Retinal pigment epithelial cell (primary cell): ENCODE measurements around the gene BBS5.
"Not testable (repeated sequence)": the region's sequence is repeated elsewhere in the genome, so short reads cannot be mapped to it uniquely, and the experiment has no call there.

Source experiments
- DNase-seq: peaks from one replicate; pipeline ENCODE4 v3.0.0-alpha.2; 2010; ENCODE audit warnings: low read depth
- H3K4me3 ChIP-seq: 2 replicates; pipeline ENCODE4 v1.5.1; 2011; ENCODE audit warnings: mild to moderate bottlenecking, low read length, control low read depth, moderate library complexity
- TF ChIP-seq, protein P1 (sequence below): conservative IDR thresholded peaks from 2 replicates; pipeline ENCODE4 v1.5.1; 2011; ENCODE audit warnings: low read depth, low read length, control low read depth, inconsistent platforms

BBS5 gene

DNA sequence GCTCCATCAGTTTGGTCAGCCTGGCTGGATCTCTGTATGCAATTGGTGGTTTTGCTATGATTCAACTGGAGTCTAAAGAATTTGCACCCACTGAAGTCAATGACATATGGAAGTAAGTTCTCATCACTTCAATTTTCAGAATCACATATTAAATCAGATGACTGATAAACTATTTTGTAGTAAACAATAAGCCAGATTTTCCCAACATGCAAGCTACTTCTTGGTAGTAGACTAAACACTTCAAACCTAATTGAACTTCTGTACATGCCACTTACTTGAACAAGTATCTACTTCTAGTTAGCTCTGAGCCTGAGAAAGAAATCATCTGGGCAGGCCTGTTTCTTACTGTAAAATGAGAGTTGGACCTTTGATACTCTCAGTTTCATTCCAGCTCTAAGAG, 41.6 kb downstream of the BBS5 start:
- no peak for DNase-seq
- TF ChIP-seq, protein P1, sequence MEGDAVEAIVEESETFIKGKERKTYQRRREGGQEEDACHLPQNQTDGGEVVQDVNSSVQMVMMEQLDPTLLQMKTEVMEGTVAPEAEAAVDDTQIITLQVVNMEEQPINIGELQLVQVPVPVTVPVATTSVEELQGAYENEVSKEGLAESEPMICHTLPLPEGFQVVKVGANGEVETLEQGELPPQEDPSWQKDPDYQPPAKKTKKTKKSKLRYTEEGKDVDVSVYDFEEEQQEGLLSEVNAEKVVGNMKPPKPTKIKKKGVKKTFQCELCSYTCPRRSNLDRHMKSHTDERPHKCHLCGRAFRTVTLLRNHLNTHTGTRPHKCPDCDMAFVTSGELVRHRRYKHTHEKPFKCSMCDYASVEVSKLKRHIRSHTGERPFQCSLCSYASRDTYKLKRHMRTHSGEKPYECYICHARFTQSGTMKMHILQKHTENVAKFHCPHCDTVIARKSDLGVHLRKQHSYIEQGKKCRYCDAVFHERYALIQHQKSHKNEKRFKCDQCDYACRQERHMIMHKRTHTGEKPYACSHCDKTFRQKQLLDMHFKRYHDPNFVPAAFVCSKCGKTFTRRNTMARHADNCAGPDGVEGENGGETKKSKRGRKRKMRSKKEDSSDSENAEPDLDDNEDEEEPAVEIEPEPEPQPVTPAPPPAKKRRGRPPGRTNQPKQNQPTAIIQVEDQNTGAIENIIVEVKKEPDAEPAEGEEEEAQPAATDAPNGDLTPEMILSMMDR: no peak
- no peak overlapping the region for H3K4me3 ChIP-seq

DNA sequence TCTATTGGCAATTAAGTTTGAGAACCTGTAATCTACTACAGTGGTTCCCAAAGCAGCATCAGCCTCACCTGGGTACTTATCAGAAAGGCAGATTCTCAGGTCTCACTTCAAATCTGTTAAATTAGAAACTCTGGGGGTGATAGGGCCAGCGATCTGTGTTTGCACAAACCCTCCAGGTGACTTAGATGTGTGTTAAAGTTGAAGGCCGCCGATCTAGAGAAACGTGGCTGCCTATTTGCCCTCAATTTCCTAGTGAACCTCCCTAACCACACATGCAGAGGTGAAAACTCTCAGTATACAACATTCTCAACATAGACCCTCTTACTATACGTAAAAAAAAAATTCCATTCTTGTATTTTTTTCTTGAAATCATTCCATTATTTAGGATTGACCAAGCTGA, 44.4 kb downstream of the BBS5 start:
- TF ChIP-seq, protein P1: no peak
- no peak for DNase-seq
- H3K4me3 ChIP-seq: no peak overlapping the region

DNA sequence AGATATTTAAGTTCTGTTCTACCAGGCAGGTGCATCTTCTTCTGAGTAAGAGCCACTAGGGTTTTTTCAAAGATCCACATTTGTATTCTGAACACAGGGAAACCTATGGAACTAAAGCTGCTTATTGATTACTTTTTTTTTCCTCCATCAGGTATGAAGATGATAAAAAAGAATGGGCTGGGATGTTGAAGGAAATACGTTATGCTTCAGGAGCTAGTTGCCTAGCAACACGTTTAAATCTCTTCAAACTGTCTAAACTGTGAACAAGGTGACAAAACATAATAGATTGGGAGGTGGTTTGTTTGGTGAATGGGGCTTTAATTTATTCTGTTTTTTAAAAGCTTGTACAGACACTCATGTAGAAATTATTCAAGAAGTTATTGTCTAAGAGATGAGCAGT, 46.1 kb downstream of the BBS5 start:
- no peak overlapping the region for H3K4me3 ChIP-seq
- TF ChIP-seq, protein P1: no peak
- DNase-seq: no peak

DNA sequence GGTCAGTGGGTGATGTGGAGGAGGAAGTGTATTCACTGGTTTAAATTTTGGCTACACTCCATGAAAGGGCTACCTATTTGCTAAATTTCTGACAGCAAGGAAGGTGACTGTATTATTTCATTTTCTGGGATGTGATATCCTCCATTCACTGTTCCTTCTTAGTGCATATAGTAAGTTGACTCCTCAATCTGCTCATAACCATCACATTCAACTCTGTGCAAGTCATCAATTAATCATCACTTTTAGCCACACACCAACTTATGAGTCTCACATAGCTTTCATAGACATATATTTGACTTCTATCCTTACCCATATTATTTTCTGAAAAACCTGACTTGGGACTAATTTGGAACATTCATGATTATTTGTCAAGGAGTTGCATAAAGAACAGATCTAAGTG, 47.2 kb downstream of the BBS5 start:
- TF ChIP-seq, protein P1: no peak
- no peak for DNase-seq
- H3K4me3 ChIP-seq: no peak overlapping the region

DNA sequence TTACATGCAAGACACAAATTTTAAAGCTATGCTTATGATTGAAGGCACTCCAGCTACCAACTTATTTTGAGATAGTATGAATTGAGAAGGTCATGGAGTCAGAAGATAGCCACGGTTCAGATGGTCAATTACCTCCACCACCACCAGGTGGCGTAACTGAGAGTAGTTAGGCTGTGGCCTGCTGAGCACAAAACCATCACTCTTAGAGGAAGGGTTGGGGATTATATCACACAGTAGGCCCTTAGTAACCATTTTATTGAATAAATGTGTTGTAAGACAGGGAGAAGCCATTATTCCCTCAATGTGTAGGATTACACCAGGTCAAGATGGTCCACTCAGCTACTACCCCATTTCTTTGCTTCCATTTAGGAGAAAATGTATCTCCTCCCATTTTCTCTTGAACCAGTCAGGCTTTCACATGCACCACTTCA, 49.0 kb downstream of the BBS5 start:
- H3K4me3 ChIP-seq: no peak overlapping the region
- DNase-seq: no peak
- TF ChIP-seq, protein P1: peak; percentile 89

DNA sequence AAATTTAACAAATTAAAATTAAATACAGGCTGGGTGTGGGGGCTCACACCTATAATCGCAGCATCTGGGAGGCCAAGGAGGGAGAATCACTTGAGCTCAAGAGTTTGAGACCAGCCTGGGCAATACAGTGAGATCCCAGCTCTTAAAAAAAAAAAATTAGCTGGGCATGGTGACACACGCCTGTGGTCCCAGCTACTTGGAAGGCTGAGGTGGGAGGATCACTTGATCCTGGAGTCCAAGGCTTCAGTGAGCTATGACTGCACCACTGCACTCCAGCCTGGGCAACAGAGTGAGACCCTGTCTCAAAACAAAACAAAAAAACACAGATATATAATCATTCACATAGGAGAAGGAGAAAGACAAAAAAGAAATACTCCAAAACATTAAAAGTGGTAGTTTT, 60.2 kb downstream of the BBS5 start:
- DNase-seq, H3K4me3 ChIP-seq: not testable (repeated sequence)

DNA sequence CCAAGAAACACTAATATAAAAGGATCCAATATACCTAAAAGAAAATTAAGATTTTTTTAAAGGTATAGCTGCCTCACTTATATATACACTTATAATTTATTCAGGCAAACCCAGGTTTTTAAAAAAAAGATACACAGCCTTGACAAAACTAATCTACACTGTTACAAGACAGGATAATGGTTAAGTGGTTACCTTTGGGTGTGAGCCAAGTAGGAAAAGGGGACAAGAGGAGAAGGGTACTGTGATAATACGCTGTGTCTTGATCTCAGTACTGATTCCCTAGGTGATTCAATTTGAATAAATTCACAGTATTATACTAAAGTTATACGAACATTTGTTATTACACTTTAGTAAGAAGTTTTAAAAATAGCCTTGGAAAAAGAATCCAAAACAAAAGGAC, 60.9 kb downstream of the BBS5 start:
- DNase-seq: no peak
- TF ChIP-seq, protein P1: no peak
- no peak overlapping the region for H3K4me3 ChIP-seq

DNA sequence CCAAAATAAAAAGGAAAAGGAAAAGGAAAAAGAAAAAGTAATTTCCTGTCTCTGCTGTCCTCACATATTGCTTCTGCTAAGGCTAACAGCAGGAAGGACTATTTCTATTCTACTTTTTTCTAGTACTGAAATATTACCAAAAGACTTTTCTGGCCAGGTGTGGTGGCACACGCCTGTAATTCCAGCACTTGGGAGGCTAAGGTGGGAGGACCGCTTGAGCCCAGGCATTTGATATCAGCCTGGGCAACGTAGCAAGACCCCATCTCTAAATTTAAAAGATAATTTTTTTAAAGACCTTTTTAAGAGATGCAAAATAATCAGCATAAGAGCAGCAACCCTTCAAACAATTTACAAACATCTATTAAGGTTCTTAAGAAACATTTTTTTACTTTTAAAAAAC, 63.1 kb downstream of the BBS5 start:
- H3K4me3 ChIP-seq: no peak overlapping the region
- TF ChIP-seq, protein P1: no peak
- no peak for DNase-seq
